GM13977 (cell line): ENCODE results near the gene KCNH2.

Experiments used
- DNase-seq: peaks from one replicate; pipeline ENCODE4 v3.0.0; 2012; ENCODE audit warnings: low spot score
- CTCF ChIP-seq: IDR thresholded peaks from 2 replicates; pipeline ENCODE4 v1.5.1; 2012; ENCODE audit warnings: mild to moderate bottlenecking, control low read depth; ENCODE audit not compliant: insufficient read depth; ENCODE audit errors: extremely low read depth, missing control alignments
- in situ Hi-C: fragments of 300-500 bp; cut with MboI; formaldehyde crosslinking; loops from one replicate; pipeline ENCODE4 v1.12.0; 2022; ENCODE audit warnings: low sequenced_read_pairs, low pct_unique_long_range_greater_than_20kb, mixed read lengths, inconsistent platforms; ENCODE audit not compliant: unreplicated experiment

The KCNH2 gene

DNA sequence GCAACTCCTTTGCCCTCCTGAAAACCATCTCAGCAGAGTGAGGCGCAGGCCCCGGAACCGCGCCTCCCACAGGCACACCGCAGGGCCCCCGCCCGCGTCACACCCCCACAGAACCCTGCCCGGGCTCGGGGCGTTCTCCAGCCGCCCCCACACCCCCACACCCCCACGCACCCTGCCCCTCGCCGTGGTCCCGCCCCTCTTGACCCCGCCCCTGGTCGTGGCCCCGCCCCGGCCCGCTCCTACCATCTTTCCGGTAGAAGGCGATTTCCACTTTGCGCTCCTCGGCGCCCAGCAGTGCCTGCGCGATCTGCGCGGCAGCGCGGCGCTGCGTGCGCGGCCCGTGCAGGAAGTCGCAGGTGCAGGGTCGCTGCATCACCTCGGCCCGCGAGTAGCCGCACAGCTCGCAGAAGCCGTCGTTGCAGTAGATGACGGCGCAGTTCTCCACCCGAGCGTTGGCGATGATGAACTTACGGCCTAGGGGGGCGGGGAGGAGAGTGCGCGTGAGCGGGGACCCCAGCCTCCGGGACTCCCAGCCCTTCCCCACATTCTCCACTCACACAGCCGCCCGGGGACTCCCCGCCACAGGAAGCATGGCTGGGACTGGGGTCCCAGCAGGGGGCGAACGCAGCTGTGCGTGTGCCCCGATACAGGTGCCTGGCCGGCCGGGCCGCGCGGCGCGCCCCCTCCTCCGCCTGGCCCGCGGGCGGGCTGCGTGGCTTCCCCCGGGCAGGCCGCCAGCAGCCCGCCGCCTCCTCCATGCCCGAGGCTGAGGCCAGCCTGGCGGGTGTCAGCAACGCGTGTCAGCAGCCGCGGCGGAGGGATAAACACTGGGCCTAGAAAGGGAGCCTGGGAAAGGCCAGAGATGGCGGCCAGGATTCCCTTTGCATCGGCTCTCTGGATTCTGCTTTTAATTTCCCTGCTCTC, 3.4 kb downstream of the KCNH2 start:
- DNase-seq = peak; percentile 86
- TF ChIP-seq CTCF = peak; percentile 47
- in situ Hi-C loops = no loop called here

- DNase-seq = no peak
- in situ Hi-C loops = no loop called here
- TF ChIP-seq CTCF = no peak
Measured at GRCh38 chr7:150973571-150974451, 4.3 kb downstream of the KCNH2 start.

DNA sequence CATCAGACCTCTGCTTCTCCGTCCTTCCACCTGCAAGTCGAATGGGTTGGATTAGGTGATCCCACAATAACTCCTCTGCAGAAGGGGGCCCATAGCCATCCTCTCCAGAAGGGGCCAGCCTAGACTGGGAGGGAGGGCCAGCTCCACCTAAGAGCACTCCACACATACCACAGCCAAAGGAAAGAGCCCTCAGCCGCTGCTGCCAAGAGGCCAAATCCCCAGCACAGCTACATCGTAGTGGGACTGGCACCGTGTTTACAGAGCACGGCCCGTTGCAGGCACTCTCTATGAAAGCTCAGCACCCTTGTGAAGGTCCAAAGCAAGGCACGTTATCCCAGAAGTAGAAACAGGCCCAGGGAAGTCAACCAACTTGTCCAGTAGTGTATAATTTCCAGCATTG, 5.4 kb downstream of the KCNH2 start:
- no peak for DNase-seq
- in situ Hi-C loops = no loop called here

GRCh38 chr7:150972023-150972468, 6.1 kb downstream of the KCNH2 start:
- no peak for DNase-seq
- no peak for TF ChIP-seq CTCF
- in situ Hi-C loops = no loop called here

More for the DNA sequence above, 5.4 kb downstream of the KCNH2 start:
- no peak for TF ChIP-seq CTCF

GRCh38 chr7:150971242-150972022, 6.7 kb downstream of the KCNH2 start:
- in situ Hi-C loops = no loop called here
- no peak for DNase-seq
- no peak for TF ChIP-seq CTCF

DNA sequence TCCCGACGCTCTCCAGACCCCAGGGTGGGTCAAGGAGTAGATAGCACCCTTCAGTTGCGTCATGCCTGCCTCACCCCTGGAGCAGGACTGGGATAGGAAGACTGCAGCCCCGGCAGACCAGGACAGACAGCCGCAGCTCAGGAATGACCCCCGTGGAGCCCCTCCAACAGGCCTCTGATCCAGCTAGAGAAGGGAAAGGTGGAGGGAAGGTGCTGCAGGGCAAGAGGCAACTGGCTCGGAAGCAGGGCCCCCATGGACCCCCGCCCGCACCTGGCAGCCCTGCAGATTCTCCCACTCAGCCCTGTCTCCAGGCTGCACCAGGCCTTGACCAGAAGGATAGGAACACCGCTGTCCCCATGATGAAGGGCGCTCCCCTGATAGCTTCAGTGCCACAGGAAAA, 7.7 kb downstream of the KCNH2 start:
- DNase-seq = no peak
- no peak for TF ChIP-seq CTCF
- in situ Hi-C loops = no loop called here
